HCT116 (cell line): ENCODE measurements around the gene GPR83. TPM values are rescaled to one million over a fixed set of nuclear protein-coding genes. Genes with fewer than 3 reads are reported as not detected.

Source experiments
- ATAC-seq: fragments of 200-7000 bp; cut with Tn5 transposase; 2 replicates; pipeline ENCODE4 v1.9.1; 2020; ENCODE audit warnings: mild to moderate bottlenecking, moderate library complexity
- BruUV-seq: library from RNA; stranded (reverse); fragments of 400-500 nt; replicated peaks from 2 replicates; lab custom pipeline; 2021; lab: Mats Ljungman, UMichigan
- CTCF ChIA-PET: fragments of 300-600 bp; sonication (Branson Sonifier 250); formaldehyde crosslinking; loops from one replicate; lab custom pipeline; 2021; ENCODE audit warnings: antibody characterized with exemption; lab: Charles Lee
- POLR2A ChIA-PET: fragments of 300-600, 350-600 bp; sonication (Branson Sonifier 250); formaldehyde crosslinking; loops from one replicate; lab custom pipeline; 2021; ENCODE audit warnings: antibody characterized with exemption; lab: Charles Lee
- RAD21 ChIA-PET, 2 experiments: fragments of 300-600 bp; sonication (Branson Sonifier 250); formaldehyde crosslinking; loops; one replicate each; lab custom pipeline; 2023; ENCODE audit warnings: low total read pairs in 2 of 2; ENCODE audit not compliant: uncharacterized antibody in 2 of 2, unreplicated experiment in 2 of 2, low non-redundant PET in 1 of 2; lab: Charles Lee
- DNase-seq: peaks from one replicate; pipeline ENCODE4 v3.0.0-alpha.2; 2010; ENCODE audit warnings: low read depth, low spot score
- H2AFZ ChIP-seq: fragments of 200-600 bp; shearing (Covaris generic), sonication (generic); 2 replicates; pipeline ENCODE4 v1.6.1; 2017; ENCODE audit warnings: low read depth, mixed run types, mixed read lengths, antibody characterized with exemption, low read length; ENCODE audit not compliant: poor library complexity, severe bottlenecking
- H3K27ac ChIP-seq: 2 replicates; pipeline ENCODE4 v1.5.1; 2012; ENCODE audit warnings: low read depth, low read length
- H3K27me3 ChIP-seq: fragments of 200-600 bp; sonication (generic); 2 replicates; pipeline ENCODE4 v1.6.1; 2016; ENCODE audit warnings: mixed run types, low read length, mixed read lengths; ENCODE audit not compliant: insufficient read depth
- H3K36me3 ChIP-seq, 2 experiments: fragments of 200-500 bp in 1 of 2; fragments of 200-600 bp in 1 of 2; sonication (Bioruptor generic) in 1 of 2; sonication (generic) in 1 of 2; 2 replicates each; pipeline versions ENCODE4 v1.5.1 to v1.6.1; 2014 to 2016; ENCODE audit warnings: low read length in 2 of 2, inconsistent platforms in 1 of 2, mixed read lengths in 1 of 2, mixed run types in 1 of 2; ENCODE audit not compliant: insufficient read depth in 2 of 2, control insufficient read depth in 1 of 2
- H3K4me1 ChIP-seq, 2 experiments: fragments of 200-600 bp in 1 of 2; sonication (generic) in 1 of 2; 2 replicates each; pipeline versions ENCODE4 v1.5.1 to v1.6.1; 2012 to 2017; ENCODE audit warnings: low read length in 2 of 2, inconsistent platforms in 1 of 2, mild to moderate bottlenecking in 1 of 2, mixed read lengths in 1 of 2, mixed run types in 1 of 2, moderate library complexity in 1 of 2; ENCODE audit not compliant: insufficient read depth in 2 of 2, control insufficient read depth in 1 of 2
- H3K4me2 ChIP-seq: fragments of 200-600 bp; sonication (generic); 2 replicates; pipeline ENCODE4 v1.6.1; 2017; ENCODE audit warnings: mixed run types, low read length, mixed read lengths
- H3K4me3 ChIP-seq, 2 experiments: fragments of 200-600 bp in 1 of 2; sonication (generic) in 1 of 2; replicated peaks in 1 of 2; 2 replicates each; pipeline ENCODE4 v1.5.1; 2011 to 2016; ENCODE audit warnings: low read length in 2 of 2, control low read depth in 1 of 2, low read depth in 1 of 2, mild to moderate bottlenecking in 1 of 2, mixed read lengths in 1 of 2, mixed run types in 1 of 2
- H3K79me2 ChIP-seq: fragments of 200-600 bp; sonication (generic); 2 replicates; pipeline ENCODE4 v1.6.1; 2017; ENCODE audit warnings: mild to moderate bottlenecking, mixed run types, low read length, moderate library complexity, mixed read lengths; ENCODE audit not compliant: insufficient read depth
- H3K9ac ChIP-seq: fragments of 200-600 bp; sonication (generic); 2 replicates; pipeline ENCODE4 v1.6.1; 2016; ENCODE audit warnings: low read length, mixed read lengths
- H3K9me2 ChIP-seq: fragments of 200-600 bp; sonication (generic), shearing (Covaris generic); 2 replicates; pipeline ENCODE4 v1.6.1; 2017; ENCODE audit warnings: mixed run types, mild to moderate bottlenecking, moderate library complexity; ENCODE audit not compliant: insufficient read depth
- H3K9me3 ChIP-seq, 2 experiments: fragments of 200-500 bp in 1 of 2; fragments of 200-600 bp in 1 of 2; sonication (Bioruptor generic) in 1 of 2; sonication (generic) in 1 of 2; 2 replicates each; pipeline ENCODE4 v1.6.1; 2014 to 2017; ENCODE audit warnings: low read length in 2 of 2, mixed read lengths in 2 of 2, inconsistent platforms in 1 of 2, low read depth in 1 of 2, mild to moderate bottlenecking in 1 of 2, mixed run types in 1 of 2, moderate library complexity in 1 of 2; ENCODE audit not compliant: control insufficient read depth in 1 of 2, insufficient read depth in 1 of 2
- H4K20me1 ChIP-seq: fragments of 200-600 bp; sonication (generic), shearing (Covaris generic); 2 replicates; pipeline ENCODE4 v1.6.1; 2017; ENCODE audit warnings: mixed run types, mild to moderate bottlenecking, moderate library complexity; ENCODE audit not compliant: insufficient read depth
- EGR1 ChIP-seq: IDR thresholded peaks from 2 replicates; pipeline ENCODE4 v1.6.1; 2012; ENCODE audit warnings: low read depth
- EZH2 ChIP-seq: fragments of 200-600 bp; sonication (generic); IDR thresholded peaks from 2 replicates; pipeline ENCODE4 v1.6.1; 2017; ENCODE audit warnings: antibody characterized with exemption, mixed run types
- EZH2phosphoT487 ChIP-seq: fragments of 200-600 bp; IDR thresholded peaks from 2 replicates; pipeline ENCODE4 v1.6.1; 2018; ENCODE audit warnings: antibody characterized with exemption, borderline replicate concordance
- SIN3A ChIP-seq: IDR thresholded peaks from 2 replicates; pipeline ENCODE4 v1.6.1; 2012; ENCODE audit warnings: low read depth
- SP1 ChIP-seq: IDR thresholded peaks from 2 replicates; pipeline ENCODE4 v1.6.1; 2012; ENCODE audit warnings: low read depth
- intact Hi-C: fragments of 100-400 bp; cut with micrococcal nuclease; formaldehyde crosslinking; loops from 2 replicates; pipeline ENCODE4 v1.10.0; 2022
- total RNA-seq: library from RNA; stranded (reverse); gene quantifications from one replicate; pipeline ENCODE4 v1.2.1, GENCODE V29; 2021; ENCODE audit not compliant: unreplicated experiment

GPR83 gene
- total RNA-seq, 1 experiment from 2014 or later = 0.39 TPM

DNA sequence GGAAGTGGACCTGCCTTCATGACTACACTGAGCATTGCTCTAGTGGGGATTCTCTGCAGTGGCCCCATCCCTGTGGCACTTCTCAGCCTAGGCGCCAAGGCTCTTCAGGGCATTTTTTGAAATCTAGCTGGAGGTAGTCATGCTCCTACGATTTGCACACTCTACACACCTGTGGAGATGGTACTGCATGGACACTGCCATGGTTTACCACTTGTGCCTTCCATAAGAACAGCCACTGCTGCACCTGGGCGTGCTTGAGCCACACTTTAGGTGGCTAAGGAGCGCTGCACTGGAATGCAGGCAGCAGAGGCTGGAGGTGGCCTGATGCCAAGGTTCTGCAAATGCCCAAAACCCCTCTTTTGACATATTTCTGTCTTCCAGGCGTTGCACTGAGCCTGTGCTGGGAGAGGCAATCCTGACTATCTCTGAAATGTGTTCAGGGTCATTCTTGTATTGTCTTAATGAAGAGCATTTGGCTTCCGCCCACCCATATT, 72.6 kb downstream of the GPR83 start:
- Histone ChIP-seq H4K20me1 (no peaks in the 10 kb centered on the region), H3K4me2 (no peak overlapping the region), H3K27ac (no peak overlapping the region), H3K4me1 (no peaks in the 10 kb centered on the region; a peak in 1 of 4 replicates), H3K79me2 (no peaks in the 10 kb centered on the region), H3K4me3 (no peak overlapping the region), H2AFZ (no peak overlapping the region), H3K9ac (no peak overlapping the region), H3K36me3 (no peaks in the 10 kb centered on the region), H3K9me2 (no peaks in the 10 kb centered on the region), H3K9me3 (no peaks in the 10 kb centered on the region), H3K27me3 (no peaks in the 10 kb centered on the region)
- no peak for ATAC-seq
- TF ChIP-seq SIN3A = no peak
- no peak for TF ChIP-seq SP1
- no peak for TF ChIP-seq EZH2
- TF ChIP-seq EZH2phosphoT487 = no peak
- no peak for TF ChIP-seq EGR1
- ChIA-PET RAD21 (no interaction called here), POLR2A (no interaction called here), CTCF (no interaction called here)
- intact Hi-C loops = loop anchor here (10.0 kb wide), 1 partner anchor 434 kb away; no protein-coding TSS in a partner anchor
- no TSS peak for BruUV-seq
- no peak for DNase-seq

Other genes with a start within 250 kb of the GPR83 start
- gene IZUMO1R, start 96.8 kb downstream of the GPR83 start, total RNA-seq = not detected
- 20.6 TPM for gene MRE11, start 92.4 kb upstream of the GPR83 start, total RNA-seq
- gene ANKRD49, start 92.6 kb upstream of the GPR83 start, total RNA-seq = 8.2 TPM
- not detected for gene C11orf97, start 111.0 kb upstream of the GPR83 start, total RNA-seq
- 5.7 TPM for gene FUT4, start 142.5 kb upstream of the GPR83 start, total RNA-seq
- 0.34 TPM for gene PIWIL4, start 165.9 kb upstream of the GPR83 start, total RNA-seq